Mesenchymal stem cell (in vitro differentiated cells and primary cell): ENCODE measurements around the gene DDX28. TPM values are rescaled to one million over a fixed set of nuclear protein-coding genes. Genes with fewer than 3 reads are reported as not detected.
A peak's percentile ranks its signal among the peaks of the same experiment; 100 is the strongest.

Experiments
- DNase-seq: peaks from one replicate; pipeline ENCODE4 v3.0.0-alpha.2; 2013
- H2AFZ ChIP-seq: one replicate; pipeline ENCODE4 v1.6.1; 2013; ENCODE audit warnings: low read depth, mild to moderate bottlenecking, control low read depth, inconsistent platforms, low read length, moderate library complexity
- H2AK5ac ChIP-seq: 2 replicates; pipeline ENCODE4 v1.6.1; 2013; ENCODE audit warnings: low read length, moderate library complexity, mild to moderate bottlenecking, inconsistent platforms; ENCODE audit not compliant: severe bottlenecking
- H2BK120ac ChIP-seq: one replicate; pipeline ENCODE4 v1.6.1; 2013; ENCODE audit warnings: low read depth, mild to moderate bottlenecking, inconsistent platforms, low read length, moderate library complexity
- H2BK12ac ChIP-seq, 2 experiments: one replicate each; pipeline ENCODE4 v1.6.1; 2013; ENCODE audit warnings: inconsistent platforms in 2 of 2, low read length in 2 of 2, mild to moderate bottlenecking in 2 of 2, moderate library complexity in 2 of 2, control low read depth in 1 of 2
- H2BK15ac ChIP-seq: one replicate; pipeline ENCODE4 v1.6.1; 2013; ENCODE audit warnings: mild to moderate bottlenecking, low read depth, inconsistent platforms; ENCODE audit not compliant: poor library complexity, severe bottlenecking
- H2BK5ac ChIP-seq: 2 replicates; pipeline ENCODE4 v1.6.1; 2013; ENCODE audit warnings: low read depth, mild to moderate bottlenecking, low read length, control low read depth, inconsistent platforms; ENCODE audit not compliant: poor library complexity, severe bottlenecking
- H3K14ac ChIP-seq, 2 experiments: one replicate each; pipeline ENCODE4 v1.6.1; 2013; ENCODE audit warnings: inconsistent platforms in 2 of 2, low read length in 2 of 2, control low read depth in 1 of 2, mild to moderate bottlenecking in 1 of 2, moderate library complexity in 1 of 2
- H3K18ac ChIP-seq, 2 experiments: one replicate each; pipeline ENCODE4 v1.6.1; 2013; ENCODE audit warnings: inconsistent platforms in 2 of 2, low read length in 2 of 2, control low read depth in 1 of 2, low read depth in 1 of 2, mild to moderate bottlenecking in 1 of 2
- H3K23ac ChIP-seq, 2 experiments: one replicate each; pipeline ENCODE4 v1.6.1; 2013; ENCODE audit warnings: inconsistent platforms in 2 of 2, low read length in 2 of 2, mild to moderate bottlenecking in 2 of 2, moderate library complexity in 2 of 2, control low read depth in 1 of 2
- H3K27ac ChIP-seq: 2 replicates; pipeline ENCODE4 v1.5.1; 2013; ENCODE audit warnings: mild to moderate bottlenecking, moderate library complexity, low read length, control low read depth, inconsistent platforms; ENCODE audit not compliant: poor library complexity, severe bottlenecking
- H3K27me3 ChIP-seq, 2 experiments: 2 replicates each; pipeline versions ENCODE4 v1.6.1 to v1.7.0; 2013; ENCODE audit warnings: low read length in 2 of 2, mild to moderate bottlenecking in 2 of 2, moderate library complexity in 2 of 2, control low read depth in 1 of 2, inconsistent platforms in 1 of 2; ENCODE audit not compliant: control insufficient read depth in 1 of 2, insufficient read depth in 1 of 2
- H3K36me3 ChIP-seq, 2 experiments: 2 replicates each; pipeline versions ENCODE4 v1.6.1 to v1.7.0; 2013; ENCODE audit warnings: low read length in 2 of 2, control low read depth in 1 of 2, inconsistent platforms in 1 of 2, low read depth in 1 of 2, mild to moderate bottlenecking in 1 of 2; ENCODE audit not compliant: insufficient read depth in 2 of 2, control insufficient read depth in 1 of 2
- H3K4ac ChIP-seq, 2 experiments: one replicate each; pipeline ENCODE4 v1.6.1; 2013; ENCODE audit warnings: inconsistent platforms in 2 of 2, low read length in 2 of 2, mild to moderate bottlenecking in 2 of 2, moderate library complexity in 2 of 2, control low read depth in 1 of 2, low read depth in 1 of 2
- H3K4me1 ChIP-seq: 2 replicates; pipeline ENCODE4 v1.6.1; 2013; ENCODE audit warnings: low read depth, low read length, control low read depth; ENCODE audit not compliant: control insufficient read depth, insufficient read depth
- H3K4me2 ChIP-seq: 2 replicates; pipeline ENCODE4 v1.6.1; 2013; ENCODE audit warnings: low read length, mild to moderate bottlenecking, inconsistent platforms; ENCODE audit not compliant: poor library complexity, severe bottlenecking
- H3K4me3 ChIP-seq, 2 experiments: 2 replicates each; pipeline versions ENCODE4 v1.5.1 to v1.7.0; 2013; ENCODE audit warnings: low read length in 2 of 2, mild to moderate bottlenecking in 2 of 2, control low read depth in 1 of 2, low read depth in 1 of 2; ENCODE audit not compliant: insufficient read depth in 1 of 2
- H3K79me1 ChIP-seq: replicated peaks from 2 replicates; pipeline ENCODE4 v1.6.1; 2013; ENCODE audit warnings: mild to moderate bottlenecking, control low read depth, low read length, inconsistent platforms; ENCODE audit not compliant: poor library complexity, severe bottlenecking
- H3K9ac ChIP-seq: 2 replicates; pipeline ENCODE4 v1.7.0; 2013; ENCODE audit warnings: mild to moderate bottlenecking, low read length, moderate library complexity
- H3K9me3 ChIP-seq: 2 replicates; pipeline ENCODE4 v1.7.0; 2013; ENCODE audit warnings: mild to moderate bottlenecking, low read length; ENCODE audit not compliant: control insufficient read depth
- H4K8ac ChIP-seq: one replicate; pipeline ENCODE4 v1.6.1; 2013; ENCODE audit warnings: inconsistent platforms, mild to moderate bottlenecking, low read length, moderate library complexity
- H4K91ac ChIP-seq: one replicate; pipeline ENCODE4 v1.6.1; 2013; ENCODE audit warnings: mild to moderate bottlenecking, low read length, inconsistent platforms
- WGBS: methylation state at CpG from one replicate; pipeline ENCODE4 v1.1.7; 2013; ENCODE audit warnings: mixed read lengths; 5-methylcytosine and 5-hydroxymethylcytosine counted together
- polyA plus RNA-seq, 2 experiments: library from polyadenylated mRNA; stranded (reverse); fragments of 200-250 nt; gene quantifications; one replicate each; pipeline ENCODE4 v1.2.3, GENCODE V29; 2013

DDX28 gene
- 4.4 TPM for polyA plus RNA-seq (2013, experiment 1 of 2)
- polyA plus RNA-seq (2013, experiment 2 of 2), result 4.6 TPM

GRCh38 chr16:68022728-68023537, at the start of gene DDX28, which contains the start of gene DUS2:
Gene DDX28, minus strand, starts transcription at chr16:68023232. Its CDS starts 30 bp downstream, at chr16:68023202.
Gene DUS2, plus strand, starts transcription at chr16:68023284. Its CDS starts 14,740 bp downstream, at chr16:68038024.
- Histone ChIP-seq H4K8ac (peak within 1 kb of the TSS; percentile 98), H3K4ac (peak within 1 kb of the TSS; percentile 72 to 90), H2AFZ (peak within 1 kb of the TSS; percentile 94), H2BK120ac (peak within 1 kb of the TSS; percentile 71), H3K4me3 (peak within 1 kb of the TSS; percentile 88 to 98), H3K18ac (peak within 1 kb of the TSS; percentile 87 to 97), H3K36me3 (peaks cover 3 to 29% of the 10 kb centered on the region in 2 experiments), H3K9ac (peak within 1 kb of the TSS; percentile 98), H2AK5ac (no peak within 1 kb of the TSS), H3K23ac (no peak within 1 kb of the TSS), H2BK5ac (no peak within 1 kb of the TSS), H3K27me3 (no peaks in the 10 kb centered on the region), H3K79me1 (peaks cover 35% of the 10 kb centered on the region), H2BK12ac (no peak within 1 kb of the TSS), H3K4me1 (peaks cover 11% of the 10 kb centered on the region), H3K4me2 (peak within 1 kb of the TSS; percentile 90), H3K9me3 (no peaks in the 10 kb centered on the region), H3K27ac (no peak within 1 kb of the TSS), H2BK15ac (peak within 1 kb of the TSS; percentile 82), H4K91ac (peak within 1 kb of the TSS; percentile 96), H3K14ac (peak within 1 kb of the TSS in 1 of 2 experiments; percentile 93)
- DNase-seq, result peak; percentile 94
- WGBS, result under 1% methylated on average over 84 of the region's 84 CpGs

GRCh38 chr16:68072038-68072695, 49.1 kb upstream of the DDX28 start:
- H3K4me1 ChIP-seq, result peaks cover 24% of the 10 kb centered on the region
- H3K23ac ChIP-seq, result no peak overlapping the region
- H4K91ac ChIP-seq, result no peak overlapping the region
- peaks cover 50 to 63% of the 10 kb centered on the region in 2 experiments for H3K36me3 ChIP-seq
- no peak overlapping the region for H2AK5ac ChIP-seq
- no peak overlapping the region for H3K27ac ChIP-seq
- no peak overlapping the region for H2AFZ ChIP-seq
- H2BK120ac ChIP-seq, result no peak overlapping the region
- no peaks in the 10 kb centered on the region for H3K9me3 ChIP-seq
- H3K27me3 ChIP-seq, result no peaks in the 10 kb centered on the region
- H3K9ac ChIP-seq, result no peak overlapping the region
- peak overlapping the region in 1 of 2 experiments; percentile 21 for H3K4me3 ChIP-seq
- H4K8ac ChIP-seq, result no peak overlapping the region
- H2BK12ac ChIP-seq, result peak overlapping the region in 1 of 2 experiments; percentile 1
- WGBS, result 91% methylated on average over 9 of the region's 9 CpGs
- H3K14ac ChIP-seq, result no peak overlapping the region
- no peak overlapping the region for H3K4me2 ChIP-seq
- H3K79me1 ChIP-seq, result no peaks in the 10 kb centered on the region
- DNase-seq, result peak; percentile 35
- H2BK15ac ChIP-seq, result no peak overlapping the region
- no peak overlapping the region for H3K18ac ChIP-seq
- no peak overlapping the region for H3K4ac ChIP-seq
- H2BK5ac ChIP-seq, result no peak overlapping the region

GRCh38 chr16:68071518-68071901, 48.5 kb upstream of the DDX28 start:
- no peak overlapping the region for H3K14ac ChIP-seq
- H4K8ac ChIP-seq, result no peak overlapping the region
- H3K4me1 ChIP-seq, result peaks cover 24% of the 10 kb centered on the region
- H3K9ac ChIP-seq, result no peak overlapping the region
- no peak overlapping the region for H3K18ac ChIP-seq
- H3K4ac ChIP-seq, result no peak overlapping the region
- H4K91ac ChIP-seq, result no peak overlapping the region
- no peak overlapping the region for H3K27ac ChIP-seq
- H2BK15ac ChIP-seq, result no peak overlapping the region
- H3K9me3 ChIP-seq, result no peaks in the 10 kb centered on the region
- no peak overlapping the region for H2BK120ac ChIP-seq
- peak overlapping the region in 1 of 2 experiments; percentile 21 for H3K4me3 ChIP-seq
- H3K4me2 ChIP-seq, result no peak overlapping the region
- no peaks in the 10 kb centered on the region for H3K27me3 ChIP-seq
- WGBS, result no CpG with 5 or more reads among the region's 1 CpG
- DNase-seq, result no peak
- peaks cover 49 to 60% of the 10 kb centered on the region in 2 experiments for H3K36me3 ChIP-seq
- no peak overlapping the region for H3K23ac ChIP-seq
- no peaks in the 10 kb centered on the region for H3K79me1 ChIP-seq
- H2AK5ac ChIP-seq, result no peak overlapping the region
- no peak overlapping the region for H2BK5ac ChIP-seq
- no peak overlapping the region for H2AFZ ChIP-seq
- H2BK12ac ChIP-seq, result no peak overlapping the region
